Measurements from ENCODE around the gene CNTNAP5.

DNA sequence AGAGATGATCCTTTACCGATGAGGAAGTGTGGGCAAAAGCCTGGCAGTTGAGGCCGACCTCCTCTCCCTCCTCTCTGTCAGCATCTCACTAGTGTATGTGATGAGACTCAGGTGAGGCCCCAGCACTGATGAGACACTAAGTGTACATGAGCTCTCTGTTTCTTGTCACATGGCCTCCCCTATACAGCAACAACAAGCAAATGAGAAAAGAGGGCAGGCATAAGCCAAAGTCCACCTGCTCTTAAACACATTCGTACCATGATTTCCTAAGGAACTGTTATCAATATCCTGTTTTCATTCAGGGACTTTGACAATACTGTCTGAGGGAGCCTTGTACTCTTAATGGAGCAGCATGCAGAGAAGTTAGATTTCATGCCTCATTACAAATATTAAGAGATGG is 113.0 kb downstream of the CNTNAP5 start:
- TF ChIP-seq, protein P1, sequence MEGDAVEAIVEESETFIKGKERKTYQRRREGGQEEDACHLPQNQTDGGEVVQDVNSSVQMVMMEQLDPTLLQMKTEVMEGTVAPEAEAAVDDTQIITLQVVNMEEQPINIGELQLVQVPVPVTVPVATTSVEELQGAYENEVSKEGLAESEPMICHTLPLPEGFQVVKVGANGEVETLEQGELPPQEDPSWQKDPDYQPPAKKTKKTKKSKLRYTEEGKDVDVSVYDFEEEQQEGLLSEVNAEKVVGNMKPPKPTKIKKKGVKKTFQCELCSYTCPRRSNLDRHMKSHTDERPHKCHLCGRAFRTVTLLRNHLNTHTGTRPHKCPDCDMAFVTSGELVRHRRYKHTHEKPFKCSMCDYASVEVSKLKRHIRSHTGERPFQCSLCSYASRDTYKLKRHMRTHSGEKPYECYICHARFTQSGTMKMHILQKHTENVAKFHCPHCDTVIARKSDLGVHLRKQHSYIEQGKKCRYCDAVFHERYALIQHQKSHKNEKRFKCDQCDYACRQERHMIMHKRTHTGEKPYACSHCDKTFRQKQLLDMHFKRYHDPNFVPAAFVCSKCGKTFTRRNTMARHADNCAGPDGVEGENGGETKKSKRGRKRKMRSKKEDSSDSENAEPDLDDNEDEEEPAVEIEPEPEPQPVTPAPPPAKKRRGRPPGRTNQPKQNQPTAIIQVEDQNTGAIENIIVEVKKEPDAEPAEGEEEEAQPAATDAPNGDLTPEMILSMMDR (conservative IDR thresholded peaks at IDR 0.05; ENCODE audit: low read length) = no peak
- no peak for TF ChIP-seq EZH2phosphoT487 (IDR thresholded peaks at IDR 0.05; ENCODE audit: borderline replicate concordance)
